HG02642 (cell line): Measurements from ENCODE around the gene GUCY1A1.

Experiments used
- ATAC-seq: cut with Tn5 transposase; IDR thresholded peaks from one replicate; pipeline ENCODE4 v1.9.1; 2021; ENCODE audit warnings: mild to moderate bottlenecking; ENCODE audit not compliant: unreplicated experiment, poor library complexity

Gene GUCY1A1

GRCh38 chr4:155768370-155768769, 101.7 kb downstream of the GUCY1A1 start:
- ATAC-seq, result no peak

- ATAC-seq, result no peak
Observed at GRCh38 chr4:155769090-155769489, 102.4 kb downstream of the GUCY1A1 start.

GRCh38 chr4:155772459-155773195, 106.0 kb downstream of the GUCY1A1 start:
- ATAC-seq, result no peak

GRCh38 chr4:155773196-155773800, 106.7 kb downstream of the GUCY1A1 start:
- no peak for ATAC-seq

GRCh38 chr4:155774033-155774432, 107.4 kb downstream of the GUCY1A1 start:
- ATAC-seq, result no peak

GRCh38 chr4:155777971-155778735, 111.5 kb downstream of the GUCY1A1 start:
- ATAC-seq, result no peak

GRCh38 chr4:155780775-155781174, 114.1 kb downstream of the GUCY1A1 start:
- no peak for ATAC-seq

- no peak for ATAC-seq
Observed at GRCh38 chr4:155781249-155781831, 114.7 kb downstream of the GUCY1A1 start.
